Stimulated activated CD4-positive, alpha-beta T cell treated with anti-CD3 and anti-CD28 coated beads, Interleukin-1b, Interleukin-23, amount 100 ng/mL, for 48 hours (primary cell): ENCODE measurements around the gene PRCD.

Experiments
- DNase-seq: peaks from one replicate; pipeline ENCODE4 v3.0.0-alpha.2; 2020

The PRCD gene

GRCh38 chr17:76575570-76575969 lies 35.7 kb downstream of the PRCD start:
- no peak for DNase-seq

GRCh38 chr17:76576189-76576588 lies 36.3 kb downstream of the PRCD start:
- DNase-seq: no peak

- DNase-seq: no peak
Observed at GRCh38 chr17:76577876-76578275, 38.0 kb downstream of the PRCD start.

DNA sequence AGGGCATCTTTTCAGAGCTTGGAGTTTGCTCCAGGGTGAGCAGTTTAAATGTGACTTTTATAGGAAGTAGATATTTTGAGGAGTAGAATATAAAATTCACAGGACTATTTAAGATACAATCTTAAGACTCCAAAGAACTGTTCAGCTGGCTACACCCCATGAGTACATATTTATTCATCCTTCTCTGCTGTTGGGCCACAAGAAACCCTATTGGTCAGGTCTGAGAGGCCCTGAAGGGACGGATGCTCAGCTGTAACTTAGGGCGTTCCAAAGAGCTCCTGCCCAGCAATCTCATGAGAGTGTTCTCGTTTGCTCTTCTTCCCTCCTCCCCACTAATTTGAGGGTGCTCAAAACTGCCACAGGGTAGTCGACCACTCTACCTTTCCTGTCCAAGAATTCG lies 38.5 kb downstream of the PRCD start:
- DNase-seq: no peak

- DNase-seq: no peak
Observed at GRCh38 chr17:76579281-76579680, 39.4 kb downstream of the PRCD start.

- no peak for DNase-seq
Observed at GRCh38 chr17:76581515-76581914, 41.7 kb downstream of the PRCD start.

GRCh38 chr17:76582660-76583059 lies 42.8 kb downstream of the PRCD start:
- DNase-seq: no peak

DNA sequence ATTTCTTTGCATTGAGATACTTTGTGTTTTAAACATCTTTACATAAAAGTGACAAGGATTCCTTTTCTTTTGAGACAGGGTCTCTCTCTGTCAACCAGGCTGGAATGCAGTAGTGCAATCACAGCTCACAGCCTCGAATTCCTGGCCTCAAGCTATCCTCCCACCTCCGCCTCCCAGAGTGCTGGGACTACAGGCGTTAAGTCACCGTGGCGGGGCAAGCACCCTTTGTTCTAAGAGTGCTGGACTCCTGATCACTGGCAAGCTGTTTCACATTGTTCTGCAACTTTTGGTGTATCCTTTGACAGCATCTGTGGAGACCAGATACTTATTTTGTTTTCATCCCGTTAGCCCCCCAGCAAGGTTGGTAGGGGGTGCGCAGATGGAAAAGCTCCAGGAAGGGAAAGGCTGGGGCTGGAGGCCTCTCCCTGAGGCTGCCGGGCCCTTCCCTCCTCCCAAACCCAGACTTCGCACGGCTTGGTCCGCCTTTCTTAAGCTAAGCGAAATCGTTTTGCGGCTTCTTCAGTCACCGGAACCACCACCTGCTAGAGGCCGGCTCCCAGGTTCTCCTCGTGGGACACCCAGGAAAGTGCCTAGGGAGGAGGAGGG lies 44.7 kb downstream of the PRCD start:
- DNase-seq: no peak

DNA sequence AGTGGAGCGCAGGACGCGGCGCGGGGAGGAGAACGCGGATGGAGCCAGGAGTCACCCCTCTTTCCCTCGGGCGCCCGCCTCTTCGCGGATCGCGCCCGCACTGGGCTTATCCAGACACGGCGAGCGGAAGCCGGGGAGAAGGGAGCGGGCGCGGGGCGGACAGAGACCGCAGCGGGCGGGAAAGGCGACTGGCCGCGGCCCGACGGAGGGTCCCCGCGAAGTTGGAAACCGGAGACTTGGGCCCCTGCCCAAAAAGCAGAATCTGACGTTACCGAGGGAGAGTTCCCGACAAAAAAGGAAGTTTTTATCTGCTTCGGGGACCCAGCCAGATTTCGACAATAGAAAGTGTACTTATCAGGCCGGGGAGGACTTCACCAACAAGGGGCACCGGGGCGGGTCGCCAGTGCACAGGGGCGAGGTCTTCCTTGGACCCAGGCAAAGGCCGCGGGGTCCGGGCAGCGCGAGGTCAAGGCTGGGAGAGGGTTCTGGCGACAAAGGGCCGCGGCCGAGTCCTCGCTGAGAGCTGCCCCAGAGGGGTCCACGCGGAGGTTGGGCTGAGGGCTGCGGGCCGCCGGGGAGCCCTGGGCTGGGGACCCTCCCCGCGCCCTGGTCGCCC lies 45.3 kb downstream of the PRCD start:
- no peak for DNase-seq

DNA sequence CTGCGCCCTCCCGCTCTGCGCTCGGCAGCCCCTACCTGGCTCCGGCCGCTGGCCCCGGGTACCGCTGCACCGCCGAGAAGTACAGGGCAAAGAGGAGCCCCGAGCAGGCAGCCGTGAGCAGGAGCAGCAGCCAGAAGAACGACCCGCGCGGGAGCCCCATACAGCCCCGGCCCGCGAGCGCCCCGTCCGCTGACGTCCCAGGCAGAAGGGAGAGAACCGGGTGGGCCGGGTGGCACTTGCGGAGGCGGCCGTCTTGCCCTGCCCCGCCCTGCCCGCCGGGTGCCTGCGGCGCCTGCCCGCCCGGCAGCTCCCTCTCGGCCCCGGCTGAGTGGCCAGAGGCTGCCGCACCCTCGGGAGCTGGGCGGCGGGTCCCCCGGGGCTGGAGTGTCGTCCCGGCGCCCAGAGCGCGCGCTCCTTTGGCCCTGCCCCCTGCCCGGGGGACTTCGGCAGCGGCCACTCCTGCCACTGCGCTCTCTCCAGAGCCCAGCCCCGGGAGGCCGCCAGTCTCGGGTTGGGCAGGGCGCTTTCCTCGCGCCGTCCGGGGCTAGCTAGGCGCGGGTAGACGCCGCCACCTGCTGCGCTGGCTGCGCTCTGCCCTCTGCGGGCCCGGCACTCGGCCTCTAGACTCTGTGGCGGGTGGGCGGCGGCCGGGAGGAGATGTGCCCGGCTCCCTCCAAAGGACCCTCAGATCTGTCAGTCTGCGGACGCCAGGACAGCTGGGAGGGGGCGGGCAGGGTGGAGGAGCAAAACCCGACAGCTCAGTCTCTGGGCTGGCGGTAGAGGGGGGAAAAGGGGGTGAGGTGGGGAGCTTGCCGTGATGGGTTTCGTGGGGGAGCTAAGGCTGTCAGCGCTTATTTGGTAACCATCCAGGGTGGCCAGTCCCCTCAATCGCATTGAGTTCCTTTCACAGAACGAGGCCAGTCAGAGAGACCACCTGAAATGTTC lies 46.1 kb downstream of the PRCD start, which contains the start of gene ST6GALNAC2:
ST6GALNAC2 (minus strand) TSS at position 212 of the 945 bp plus-strand sequence; CDS start at position 160, 52 bp downstream.
- peak; percentile 16 for DNase-seq

DNA sequence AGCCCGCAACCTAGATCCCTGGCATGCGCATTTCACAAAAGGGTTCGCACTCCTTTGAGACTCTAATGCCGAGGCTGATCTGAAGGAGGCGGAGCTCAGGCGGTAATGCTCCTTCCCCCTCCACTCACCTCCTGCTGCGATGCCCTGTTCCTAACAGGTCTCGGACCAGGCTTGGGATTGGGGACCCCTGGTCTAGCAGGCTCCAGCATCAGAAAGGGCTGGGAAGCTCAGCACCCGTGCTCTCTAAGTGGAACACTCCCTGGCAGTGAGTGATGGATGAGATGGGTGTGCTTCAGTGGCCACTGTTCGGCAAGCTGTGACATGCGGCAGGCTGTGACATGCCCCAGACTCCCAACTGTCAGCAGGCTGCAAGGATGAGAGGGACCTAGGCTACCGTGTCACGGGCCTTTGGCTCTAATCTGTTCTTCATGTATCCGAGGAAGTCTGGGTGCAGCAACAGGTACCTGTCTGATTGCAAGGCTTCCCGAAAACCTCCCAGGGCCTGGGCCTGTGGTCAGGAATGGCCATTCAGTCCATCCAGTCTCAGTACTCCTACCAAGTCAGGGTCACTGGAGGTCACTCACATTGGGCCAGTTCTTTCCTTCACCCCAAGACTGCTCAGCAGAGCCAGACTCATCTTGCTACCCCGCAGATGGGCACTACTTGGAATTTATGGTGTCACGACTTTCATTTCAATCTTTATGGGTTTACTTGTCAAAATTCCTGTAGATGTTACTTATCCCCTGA lies 47.1 kb downstream of the PRCD start:
- DNase-seq: no peak

DNA sequence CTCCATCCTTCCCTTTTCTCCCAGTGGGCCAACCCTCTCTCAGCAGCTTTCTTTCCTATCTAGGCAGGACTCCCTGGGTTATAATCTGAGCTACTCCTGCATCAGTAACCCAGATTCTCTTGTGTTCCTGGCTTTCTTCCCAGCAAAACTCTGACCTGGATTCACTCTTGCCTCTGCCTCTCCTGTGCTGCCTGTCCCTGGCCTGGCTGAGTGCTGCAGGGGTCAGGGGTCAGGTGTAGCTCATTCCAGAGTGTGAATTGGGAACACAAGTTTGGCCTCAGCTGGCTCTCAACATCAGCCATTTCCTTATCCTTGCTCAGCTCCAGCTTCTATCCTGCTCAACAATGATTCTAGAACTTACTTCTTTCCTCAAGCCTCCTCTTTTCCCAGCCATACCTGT lies 48.3 kb downstream of the PRCD start:
- no peak for DNase-seq

- no peak for DNase-seq
Observed at GRCh38 chr17:76593384-76593826, 53.6 kb downstream of the PRCD start.

- no peak for DNase-seq
Observed at GRCh38 chr17:76593959-76594358, 54.1 kb downstream of the PRCD start.

DNA sequence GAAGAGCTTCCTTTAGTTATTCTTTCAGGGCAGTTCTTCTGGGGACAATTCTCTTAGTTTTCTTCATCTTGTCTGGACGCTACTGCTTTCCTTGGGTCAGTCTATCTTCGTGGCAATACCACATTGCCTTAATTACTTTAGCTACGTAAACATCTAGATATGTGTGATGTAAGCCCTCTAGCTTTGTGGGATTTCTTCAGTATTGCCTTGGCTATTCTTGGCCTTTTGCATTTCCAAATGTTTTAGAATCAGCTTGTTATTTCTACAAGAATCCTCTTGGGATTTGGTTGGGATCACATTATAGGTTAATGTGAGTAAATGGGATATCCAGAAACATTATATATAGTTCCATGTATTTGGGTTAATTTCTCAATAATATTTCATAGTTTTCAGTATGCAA lies 54.8 kb downstream of the PRCD start:
- DNase-seq: no peak
